HG03097 (cell line): ENCODE measurements around the gene DNAH14.

ENCODE experiments used
- ATAC-seq: cut with Tn5 transposase; IDR thresholded peaks from one replicate; pipeline ENCODE4 v1.9.1; 2021; ENCODE audit not compliant: unreplicated experiment, low FRiP score

DNAH14 gene

GRCh38 chr1:225422795-225423517 lies 493.5 kb downstream of the DNAH14 start:
- no peak for ATAC-seq

DNA sequence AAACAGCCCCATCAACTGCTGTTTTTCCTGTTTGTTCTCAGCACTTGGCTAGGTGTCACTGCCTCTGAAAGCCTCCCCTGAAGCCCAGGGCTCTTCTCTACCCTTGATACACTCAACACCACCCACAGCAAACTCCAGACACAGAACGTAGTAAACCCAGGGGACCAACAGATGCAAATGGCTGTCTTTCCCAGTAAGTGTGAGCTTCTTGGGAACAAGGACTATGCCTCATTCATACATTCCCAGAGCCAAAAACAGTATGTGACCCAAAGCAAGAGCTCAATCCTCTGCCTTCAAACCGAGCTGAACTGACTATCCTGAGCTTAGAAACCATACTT lies 494.0 kb downstream of the DNAH14 start:
- no peak for ATAC-seq

DNA sequence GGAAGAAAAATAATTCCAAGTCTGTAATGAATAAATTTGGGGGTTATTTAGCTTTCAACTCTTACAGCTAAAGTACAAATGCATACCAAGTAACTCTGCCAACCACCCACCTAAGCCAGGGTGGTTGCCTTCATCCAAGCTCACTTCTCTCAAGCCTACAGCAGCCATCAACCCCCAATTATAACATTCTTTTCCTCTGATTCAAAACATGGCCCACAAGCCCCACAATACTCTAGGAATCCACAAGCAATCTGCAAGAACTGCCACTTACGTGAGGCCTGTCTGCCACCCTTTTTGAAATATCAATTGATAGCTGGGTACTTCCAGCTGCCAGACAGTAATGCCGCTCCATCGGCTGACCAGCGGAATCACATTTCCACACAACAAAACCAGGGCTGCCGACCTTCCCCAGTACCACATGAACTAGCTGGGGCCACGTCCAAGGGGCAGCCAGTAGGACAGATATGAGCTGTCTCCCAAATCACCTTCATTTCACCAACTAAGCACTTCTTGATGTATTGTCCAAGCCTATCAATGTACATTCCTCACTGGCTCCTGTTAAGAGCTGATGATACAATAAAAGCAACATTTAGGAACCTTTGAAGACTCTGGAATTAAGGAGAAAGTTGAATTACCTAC lies 495.2 kb downstream of the DNAH14 start:
- no peak for ATAC-seq

- no peak for ATAC-seq
Measured at GRCh38 chr1:225425201-225425786, 495.8 kb downstream of the DNAH14 start.

- no peak for ATAC-seq
Measured at GRCh38 chr1:225426395-225427234, 497.1 kb downstream of the DNAH14 start.

- peak; percentile 38 for ATAC-seq
Measured at GRCh38 chr1:225427235-225428067, 498.0 kb downstream of the DNAH14 start, which contains the start of gene LBR. Gene LBR, minus strand, starts transcription at chr1:225428038. Its CDS starts 3,963 bp downstream, at chr1:225424075.

GRCh38 chr1:225428068-225428880 lies 498.8 kb downstream of the DNAH14 start:
- ATAC-seq = peak; percentile 88

DNA sequence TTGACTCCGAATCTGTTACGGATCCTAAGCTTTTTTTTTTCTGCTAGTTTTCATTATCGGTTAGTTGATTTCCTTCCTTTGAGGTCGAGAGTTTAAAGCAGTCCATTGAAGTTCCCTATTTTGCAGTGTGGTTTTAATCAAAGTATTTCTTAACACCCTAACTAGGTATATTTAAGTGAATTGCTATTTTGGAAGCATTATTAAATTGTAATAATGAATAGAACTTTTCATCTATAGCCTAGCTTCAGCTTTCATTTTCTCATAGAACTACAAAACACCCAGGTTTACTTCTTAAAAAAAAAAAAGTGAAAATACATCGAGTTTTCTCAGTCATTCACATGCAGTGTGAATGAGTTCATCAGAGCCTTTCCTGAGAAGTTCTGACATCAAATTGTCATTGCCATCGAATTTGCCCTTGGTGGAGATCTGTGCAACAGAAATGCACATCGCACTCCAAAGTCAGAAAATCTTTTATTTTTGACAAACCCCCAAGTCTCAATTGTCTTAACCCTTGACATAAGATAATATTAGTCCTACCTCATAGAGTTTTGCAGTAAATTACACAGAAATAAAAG lies 499.5 kb downstream of the DNAH14 start:
- ATAC-seq = no peak

- no peak for ATAC-seq
Measured at GRCh38 chr1:225430301-225430700, 500.8 kb downstream of the DNAH14 start.

GRCh38 chr1:225431081-225431863 lies 501.8 kb downstream of the DNAH14 start:
- ATAC-seq = no peak

DNA sequence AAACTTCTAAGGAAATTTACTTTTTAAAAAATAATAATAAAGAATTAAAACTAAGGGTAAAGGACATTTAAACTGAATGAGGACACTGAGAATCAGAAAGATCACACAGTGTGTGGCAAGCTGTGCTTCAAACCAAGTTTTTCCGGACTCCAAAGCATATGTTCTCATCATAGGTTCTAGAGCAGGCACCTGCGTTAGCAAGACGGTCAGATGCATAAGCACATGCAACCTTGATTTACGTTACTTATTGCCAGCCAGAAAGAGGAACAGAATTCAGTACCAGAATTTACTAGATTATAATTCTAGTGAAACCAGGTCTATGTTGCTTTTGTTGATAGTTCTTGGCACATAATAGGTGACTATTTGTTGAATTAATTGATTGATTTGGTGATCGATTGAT lies 504.6 kb downstream of the DNAH14 start:
- ATAC-seq = no peak

GRCh38 chr1:225435076-225435475 lies 505.6 kb downstream of the DNAH14 start:
- ATAC-seq = no peak

DNA sequence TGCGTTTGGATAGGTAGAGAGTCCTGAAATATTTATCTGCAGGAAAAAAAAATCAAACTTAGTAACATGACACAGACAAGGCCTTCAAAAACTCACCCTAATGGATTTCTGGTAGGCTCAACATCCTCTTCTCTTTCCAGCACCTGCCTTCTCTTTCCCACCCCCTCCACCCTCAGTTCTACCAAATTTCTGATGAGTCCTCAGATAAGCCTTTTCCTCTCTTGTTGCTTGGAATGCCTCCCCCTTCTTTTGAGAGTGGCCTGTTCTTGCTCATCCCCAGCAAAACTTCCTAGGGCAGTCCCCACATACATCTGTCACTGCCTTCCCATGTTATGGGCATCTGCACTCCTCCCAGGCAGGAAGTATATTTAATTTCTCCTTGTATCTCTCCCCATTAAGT lies 506.0 kb downstream of the DNAH14 start:
- peak; percentile 12 for ATAC-seq

- peak; percentile 67 for ATAC-seq
Measured at GRCh38 chr1:225435957-225436392, 506.5 kb downstream of the DNAH14 start.

GRCh38 chr1:225437710-225438437 lies 508.4 kb downstream of the DNAH14 start:
- no peak for ATAC-seq

DNA sequence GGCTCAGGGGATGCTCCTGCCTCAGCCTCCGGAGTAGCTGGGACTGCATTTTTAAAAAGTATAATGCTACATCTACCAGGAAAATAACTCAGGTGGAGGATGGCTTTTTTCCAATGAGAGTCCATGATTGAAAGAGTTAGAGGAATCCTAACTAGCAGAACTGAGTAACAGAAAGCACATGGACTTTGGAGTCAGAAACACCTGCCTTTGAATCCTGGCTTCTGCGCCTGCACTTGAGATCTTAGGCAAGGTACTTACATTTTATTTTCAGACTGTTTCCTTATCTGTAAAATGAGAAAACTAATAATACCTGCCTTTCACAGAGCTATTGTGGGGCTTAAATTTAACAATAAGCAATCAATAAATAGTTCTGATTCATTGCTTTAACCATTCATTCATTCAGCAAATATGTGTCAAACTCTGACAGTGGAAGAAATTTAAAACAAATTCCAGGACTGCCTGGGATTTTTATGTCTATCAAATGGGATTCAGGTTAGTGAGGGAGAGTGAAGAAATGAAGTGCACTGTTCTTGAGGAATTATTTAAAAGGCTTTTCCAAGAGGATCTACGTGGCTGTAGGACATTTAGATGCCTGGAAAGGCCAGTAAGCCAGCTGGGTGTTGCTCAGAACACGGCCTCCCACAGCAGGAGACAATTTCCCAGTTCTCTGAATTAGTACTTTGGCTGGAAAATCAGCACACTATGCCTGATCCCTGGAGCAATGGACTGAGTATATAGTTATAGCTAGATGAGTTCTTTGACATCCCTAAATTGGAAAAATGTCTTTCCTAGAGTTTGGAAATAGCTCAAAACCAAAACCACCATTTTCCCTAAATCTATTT lies 511.1 kb downstream of the DNAH14 start:
- ATAC-seq = no peak
